Fibroblast of the aortic adventitia (primary cell): ENCODE data around the gene MMP11. TPM values are rescaled to one million over a fixed set of nuclear protein-coding genes. Genes with fewer than 3 reads are reported as not detected.

Source experiments
- DNase-seq: peaks from one replicate; pipeline ENCODE4 v3.0.0-alpha.2; 2010; ENCODE audit warnings: low read depth
- H3K4me3 ChIP-seq: 2 replicates; pipeline ENCODE4 v1.5.1; 2011; ENCODE audit warnings: low read depth, mild to moderate bottlenecking, control low read depth, low read length, moderate library complexity
- CTCF ChIP-seq: IDR thresholded peaks from 2 replicates; pipeline ENCODE4 v1.5.1; 2011; ENCODE audit warnings: mild to moderate bottlenecking, low read length, control low read depth, inconsistent platforms; ENCODE audit not compliant: insufficient read depth
- total RNA-seq: library from RNA; depleted of rRNA; stranded (reverse); fragments of >200 nt; gene quantifications from 2 replicates; pipeline ENCODE4 v1.2.3, GENCODE V29; 2012; ENCODE audit warnings: low replicate concordance

The MMP11 gene
- total RNA-seq, 1 donor: 5.1 TPM

- DNase-seq: no peak
- H3K4me3 ChIP-seq: no peak overlapping the region
- TF ChIP-seq CTCF: no peak
These were observed 19.9 kb upstream of the MMP11 start for GRCh38 chr22:23752750-23753149.

- DNase-seq: no peak
- no peak for TF ChIP-seq CTCF
- no peak overlapping the region for H3K4me3 ChIP-seq
These were observed 19.3 kb upstream of the MMP11 start for GRCh38 chr22:23753385-23753784.

GRCh38 chr22:23754220-23754919 is 18.3 kb upstream of the MMP11 start, which contains the start of gene VPREB3:
VPREB3 (minus strand) TSS chr22:23754425; CDS start chr22:23754363, 62 bp downstream.
- no peak within 1 kb of the TSS for H3K4me3 ChIP-seq
- no peak for TF ChIP-seq CTCF
- no peak for DNase-seq

GRCh38 chr22:23754980-23755636 is 17.5 kb upstream of the MMP11 start:
- no peak overlapping the region for H3K4me3 ChIP-seq
- no peak for TF ChIP-seq CTCF
- DNase-seq: peak; percentile 86

GRCh38 chr22:23755711-23756110 is 16.9 kb upstream of the MMP11 start:
- no peak for DNase-seq
- TF ChIP-seq CTCF: no peak

GRCh38 chr22:23756891-23757290 is 15.8 kb upstream of the MMP11 start:
- DNase-seq: no peak
- TF ChIP-seq CTCF: no peak
- no peak overlapping the region for H3K4me3 ChIP-seq

More at GRCh38 chr22:23755711-23756110, 16.9 kb upstream of the MMP11 start:
- no peak overlapping the region for H3K4me3 ChIP-seq
